Testis (tissue), 3 donors: Measurements from ENCODE around the gene UBE2E2. TPM values are rescaled to one million over a fixed set of nuclear protein-coding genes. Genes with fewer than 3 reads are reported as not detected.

Experiments used
- DNase-seq: peaks from one replicate; pipeline ENCODE4 v3.0.0-alpha.2; 2019
- H3K27ac ChIP-seq, 2 donors: fragments of 200-600 bp; sonication (generic); one replicate each; pipeline ENCODE4 v1.5.1; 2019
- H3K27me3 ChIP-seq: fragments of 200-600 bp; sonication (generic); one replicate; pipeline ENCODE4 v1.5.1; 2019
- H3K36me3 ChIP-seq: fragments of 200-600 bp; sonication (generic); one replicate; pipeline ENCODE4 v1.5.1; 2017; ENCODE audit warnings: low read depth; ENCODE audit errors: missing control alignments
- H3K4me1 ChIP-seq: fragments of 200-600 bp; sonication (generic); one replicate; pipeline ENCODE4 v1.5.1; 2019
- H3K4me3 ChIP-seq, 2 donors: fragments of 200-600 bp; sonication (generic); one replicate each; pipeline ENCODE4 v1.5.1; 2017 to 2019
- H3K9me3 ChIP-seq: fragments of 200-600 bp; sonication (generic); one replicate; pipeline ENCODE4 v1.5.1; 2017
- POLR2A ChIP-seq: fragments of 450-650 bp; IDR thresholded peaks from one replicate; pipeline ENCODE4 v1.6.1; 2017; ENCODE audit warnings: antibody characterized with exemption, mild to moderate bottlenecking, moderate library complexity
- WGBS, 2 donors: methylation state at CpG; one replicate each; pipeline ENCODE4 v1.1.5; 2018; 5-methylcytosine and 5-hydroxymethylcytosine counted together
- intact Hi-C: fragments of 100-400 bp; cut with DNase I; formaldehyde crosslinking; loops from one replicate; pipeline ENCODE4 v1.15.1; 2023; ENCODE audit warnings: low total_unique reads
- polyA plus RNA-seq: library from polyadenylated mRNA; stranded (reverse); fragments of 350-450 nt; fragmentation: Illumina TruSeq; extraction: RNeasy Lipid Tissue Mini Kit (QIAGEN cat#74804); gene quantifications from one replicate; pipeline ENCODE4 v1.2.3, GENCODE V29; 2014; ENCODE audit warnings: low read depth, low replicate concordance; ENCODE audit not compliant: insufficient read depth
- total RNA-seq, 2 donors: library from RNA; depleted of rRNA; stranded (reverse); fragments of >200 nt; gene quantifications; one replicate each; pipeline ENCODE4 v1.2.3, GENCODE V29; 2016
- TF ChIP-seq, protein P1 (sequence below), 3 experiments: fragments of 450-650 bp in 2 of 3; fragments of 200-600 bp in 1 of 3; sonication (generic) in 1 of 3; IDR thresholded peaks; one replicate each; pipeline ENCODE4 v1.5.1; 2016 to 2019; ENCODE audit warnings: antibody characterized with exemption in 3 of 3, mild to moderate bottlenecking in 2 of 3, moderate library complexity in 1 of 3

Gene UBE2E2
- total and polyA plus RNA-seq, 3 donors from 2014 or later, result 45.5 to 94.2 (median 48.7) TPM

DNA sequence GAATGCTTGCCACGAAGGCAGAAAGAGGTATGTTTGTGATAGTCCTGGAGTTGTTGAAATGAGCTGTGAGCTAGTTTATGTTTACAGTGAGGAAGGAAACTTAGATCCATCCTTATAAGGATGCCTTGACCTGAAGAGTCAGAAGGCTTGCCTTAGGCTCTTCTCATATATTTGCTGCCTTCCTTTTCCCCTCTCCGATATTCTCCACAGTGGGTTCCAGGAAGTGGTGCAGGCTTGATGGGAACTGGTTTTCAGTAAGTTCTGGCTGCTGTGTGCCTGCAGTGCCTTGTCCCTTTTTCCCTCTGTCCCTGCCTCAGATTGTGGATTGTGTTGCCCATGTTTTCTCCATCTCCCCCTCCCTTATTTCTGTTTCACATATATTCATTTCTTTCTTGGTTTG lies 315.3 kb downstream of the UBE2E2 start:
- Histone ChIP-seq H3K27ac (no peak overlapping the region), H3K4me1 (no peaks in the 10 kb centered on the region), H3K27me3 (no peaks in the 10 kb centered on the region), H3K9me3 (no peaks in the 10 kb centered on the region), H3K36me3 (no peaks in the 10 kb centered on the region), H3K4me3 (no peak overlapping the region)
- WGBS, 2 donors, result 72 to 83% methylated on average over 2 of the region's 2 CpGs
- TF ChIP-seq, protein P1, sequence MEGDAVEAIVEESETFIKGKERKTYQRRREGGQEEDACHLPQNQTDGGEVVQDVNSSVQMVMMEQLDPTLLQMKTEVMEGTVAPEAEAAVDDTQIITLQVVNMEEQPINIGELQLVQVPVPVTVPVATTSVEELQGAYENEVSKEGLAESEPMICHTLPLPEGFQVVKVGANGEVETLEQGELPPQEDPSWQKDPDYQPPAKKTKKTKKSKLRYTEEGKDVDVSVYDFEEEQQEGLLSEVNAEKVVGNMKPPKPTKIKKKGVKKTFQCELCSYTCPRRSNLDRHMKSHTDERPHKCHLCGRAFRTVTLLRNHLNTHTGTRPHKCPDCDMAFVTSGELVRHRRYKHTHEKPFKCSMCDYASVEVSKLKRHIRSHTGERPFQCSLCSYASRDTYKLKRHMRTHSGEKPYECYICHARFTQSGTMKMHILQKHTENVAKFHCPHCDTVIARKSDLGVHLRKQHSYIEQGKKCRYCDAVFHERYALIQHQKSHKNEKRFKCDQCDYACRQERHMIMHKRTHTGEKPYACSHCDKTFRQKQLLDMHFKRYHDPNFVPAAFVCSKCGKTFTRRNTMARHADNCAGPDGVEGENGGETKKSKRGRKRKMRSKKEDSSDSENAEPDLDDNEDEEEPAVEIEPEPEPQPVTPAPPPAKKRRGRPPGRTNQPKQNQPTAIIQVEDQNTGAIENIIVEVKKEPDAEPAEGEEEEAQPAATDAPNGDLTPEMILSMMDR (IDR thresholded peaks at IDR 0.05), result no peak
- TF ChIP-seq POLR2A, result no peak
- intact Hi-C loops, result no loop called here
- DNase-seq, result no peak

DNA sequence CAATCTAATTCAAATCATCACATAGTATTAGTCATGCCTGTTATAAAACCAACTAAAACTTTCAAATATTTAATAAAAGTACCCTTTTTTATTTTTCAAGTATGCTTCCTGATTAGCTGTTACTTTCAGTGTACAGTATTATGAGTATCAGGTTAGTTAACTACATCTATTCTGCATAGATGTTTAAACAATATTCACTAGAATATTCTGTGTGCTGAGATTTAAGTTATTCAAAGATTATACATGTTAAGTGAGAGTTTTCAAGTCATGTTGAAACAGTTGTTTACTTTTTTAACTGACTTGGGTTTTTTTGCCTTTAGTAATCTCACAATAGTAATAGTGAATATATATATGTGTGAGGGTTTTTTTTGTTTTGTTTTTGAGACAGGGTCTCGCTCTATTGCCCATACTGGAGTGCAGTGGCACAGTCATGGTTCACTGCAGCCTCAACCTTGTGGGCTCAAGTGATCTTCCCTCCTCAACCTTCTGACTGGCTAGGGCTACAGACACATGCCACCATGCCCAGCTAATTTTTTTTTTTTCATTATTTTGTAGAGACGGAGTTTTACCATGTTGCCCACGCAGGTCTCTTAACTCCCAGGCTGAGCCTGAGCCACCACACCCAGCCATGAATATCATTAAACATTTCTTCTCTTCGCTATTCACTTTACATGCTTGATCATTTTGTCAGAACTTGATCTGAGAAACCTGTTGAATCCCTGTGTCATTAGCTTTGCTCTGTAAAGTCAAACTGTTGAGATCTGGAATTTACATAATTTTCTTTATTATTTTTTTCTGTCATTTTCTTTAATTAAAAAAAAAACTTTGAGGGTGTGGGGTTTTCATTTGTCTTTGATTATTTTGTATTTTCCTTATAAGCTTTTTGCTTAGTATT lies 316.4 kb downstream of the UBE2E2 start:
- no peak overlapping the region for H3K27ac ChIP-seq
- no peak for TF ChIP-seq POLR2A
- TF ChIP-seq, protein P1 (IDR thresholded peaks at IDR 0.05), result no peak
- H3K4me3 ChIP-seq, result no peak overlapping the region
- intact Hi-C loops, result no loop called here
- no peaks in the 10 kb centered on the region for H3K9me3 ChIP-seq
- H3K36me3 ChIP-seq, result no peaks in the 10 kb centered on the region
- no peaks in the 10 kb centered on the region for H3K27me3 ChIP-seq
- no peak for DNase-seq
- no peaks in the 10 kb centered on the region for H3K4me1 ChIP-seq
- WGBS, 2 donors, result 97 to 99% methylated on average over 4 of the region's 4 CpGs

DNA sequence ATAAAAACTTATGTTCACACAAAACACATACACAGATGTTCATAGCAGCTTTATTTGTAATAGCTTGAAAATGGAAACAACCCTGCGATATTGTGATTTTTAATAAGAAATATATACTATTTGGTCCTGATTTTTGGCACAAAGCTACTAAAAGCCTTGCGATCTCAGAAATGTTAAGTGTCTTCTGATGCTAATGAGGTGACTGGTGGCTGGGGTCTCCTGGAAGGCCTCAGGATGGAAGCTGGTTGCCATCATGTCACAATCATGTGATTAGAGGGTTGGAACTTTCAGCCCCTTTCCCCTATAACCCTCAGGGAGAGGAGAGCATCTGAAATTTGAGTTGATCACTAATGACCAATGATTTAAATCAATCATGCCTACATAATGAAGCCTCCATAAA lies 324.2 kb downstream of the UBE2E2 start:
- no peak for DNase-seq
- Histone ChIP-seq H3K36me3 (no peaks in the 10 kb centered on the region), H3K4me3 (no peak overlapping the region), H3K27ac (no peak overlapping the region), H3K27me3 (no peaks in the 10 kb centered on the region), H3K9me3 (no peaks in the 10 kb centered on the region), H3K4me1 (no peaks in the 10 kb centered on the region)
- WGBS, 2 donors, result 89 to 98% methylated on average over 2 of the region's 2 CpGs
- TF ChIP-seq, protein P1 (IDR thresholded peaks at IDR 0.05), result no peak
- TF ChIP-seq POLR2A, result no peak
- intact Hi-C loops, result no loop called here

DNA sequence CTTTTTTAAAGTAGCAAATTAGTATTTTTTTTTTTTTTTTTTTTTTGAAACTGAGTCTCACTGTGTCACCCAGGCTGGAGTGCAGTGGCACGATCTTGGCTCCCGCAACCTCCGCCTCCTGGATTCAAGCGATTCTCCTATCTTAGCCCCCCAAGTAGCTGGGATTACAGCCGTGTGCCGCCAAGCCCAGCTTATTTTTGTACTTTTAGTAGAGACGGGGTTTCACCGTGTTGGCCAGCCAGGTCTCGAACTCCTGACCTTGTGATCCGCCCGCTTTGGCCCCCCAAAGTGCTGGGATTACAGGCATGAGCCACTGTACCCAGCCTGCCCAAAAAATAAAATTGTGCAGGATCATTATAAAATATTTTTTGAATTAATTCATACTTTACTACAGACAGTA lies 330.5 kb downstream of the UBE2E2 start:
- TF ChIP-seq, protein P1 (IDR thresholded peaks at IDR 0.05), result no peak
- TF ChIP-seq POLR2A, result no peak
- Histone ChIP-seq H3K4me1 (no peaks in the 10 kb centered on the region), H3K9me3 (no peaks in the 10 kb centered on the region), H3K27me3 (no peaks in the 10 kb centered on the region), H3K4me3 (no peak overlapping the region), H3K36me3 (no peaks in the 10 kb centered on the region), H3K27ac (no peak overlapping the region)
- intact Hi-C loops, result no loop called here
- DNase-seq, result no peak
- 97 to 98% methylated on average over 11 of the region's 11 CpGs for WGBS, 2 donors

DNA sequence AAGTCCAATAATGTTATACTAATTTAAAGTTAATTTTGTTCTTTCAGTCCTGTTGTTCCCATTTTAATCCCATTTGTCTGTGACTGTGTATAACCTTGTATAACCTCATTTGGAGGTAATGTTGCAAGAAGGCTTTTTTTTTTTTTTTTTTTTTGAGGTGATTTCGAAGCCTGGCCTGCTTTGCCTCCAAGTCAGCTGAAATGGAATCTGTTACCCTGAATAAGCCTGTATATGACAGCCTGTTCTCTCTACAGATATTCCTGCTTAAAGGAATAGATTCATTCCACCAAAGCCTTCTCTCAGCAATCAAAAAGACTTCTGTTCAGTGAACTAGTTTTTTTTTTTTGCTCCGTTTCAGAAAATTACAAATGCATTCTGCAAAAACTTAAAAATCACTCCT lies 330.9 kb downstream of the UBE2E2 start:
- Histone ChIP-seq H3K27me3 (no peaks in the 10 kb centered on the region), H3K9me3 (no peaks in the 10 kb centered on the region), H3K4me3 (no peak overlapping the region), H3K27ac (no peak overlapping the region), H3K36me3 (no peaks in the 10 kb centered on the region), H3K4me1 (no peaks in the 10 kb centered on the region)
- intact Hi-C loops, result no loop called here
- 93 to 97% methylated on average over 2 of the region's 2 CpGs for WGBS, 2 donors
- no peak for DNase-seq
- TF ChIP-seq POLR2A, result no peak
- TF ChIP-seq, protein P1 (IDR thresholded peaks at IDR 0.05), result no peak
